HG03354 (cell line): ENCODE data around the gene CSE1L.
"Not testable (repeated sequence)": the region's sequence is repeated elsewhere in the genome, so short reads cannot be mapped to it uniquely, and the experiment has no call there.

Experiments
- ATAC-seq: cut with Tn5 transposase; IDR thresholded peaks from one replicate; pipeline ENCODE4 v1.9.1; 2021; ENCODE audit warnings: mild to moderate bottlenecking; ENCODE audit not compliant: unreplicated experiment, poor library complexity, severe bottlenecking

CSE1L gene

GRCh38 chr20:49112596-49113274 is 66.6 kb downstream of the CSE1L start:
- ATAC-seq = no peak

DNA sequence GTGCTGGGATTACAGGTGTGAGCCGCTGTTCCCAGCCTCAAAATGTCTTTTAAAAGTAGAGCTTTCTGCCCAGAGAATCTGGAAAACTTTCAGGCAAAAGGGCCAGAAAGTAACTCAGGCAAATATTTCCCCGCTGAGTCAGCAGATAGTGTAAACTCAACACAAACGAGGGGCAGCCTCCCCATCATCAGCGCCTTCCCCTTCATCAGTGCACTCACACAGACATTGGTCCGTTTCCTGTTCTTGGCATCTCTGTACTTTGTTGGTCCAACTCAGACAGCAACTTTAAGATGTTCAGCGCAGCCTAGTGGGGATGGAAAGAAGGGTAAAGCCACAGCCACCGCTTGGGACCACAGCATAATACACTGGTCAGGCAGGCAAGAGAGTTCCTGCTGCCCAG is 69.5 kb downstream of the CSE1L start:
- no peak for ATAC-seq

DNA sequence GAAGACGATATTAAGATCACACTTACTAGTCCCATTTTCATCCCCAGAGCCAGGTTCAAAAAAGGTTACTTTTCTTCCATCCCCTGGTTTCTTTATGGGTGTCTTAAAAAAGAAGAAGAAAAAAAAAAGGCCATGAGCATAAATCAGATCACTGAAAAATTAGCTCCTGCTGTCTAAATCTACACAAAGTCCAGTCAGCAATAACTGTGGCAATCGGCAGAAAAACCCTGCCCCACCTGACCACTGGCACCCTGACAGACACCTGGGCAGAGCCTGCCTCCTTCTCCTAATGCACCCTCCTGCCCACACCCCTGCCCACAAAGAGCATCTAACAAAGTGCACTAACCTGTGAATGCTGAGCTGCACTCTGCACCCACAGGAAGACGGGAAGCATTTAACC is 72.2 kb downstream of the CSE1L start:
- ATAC-seq = no peak

DNA sequence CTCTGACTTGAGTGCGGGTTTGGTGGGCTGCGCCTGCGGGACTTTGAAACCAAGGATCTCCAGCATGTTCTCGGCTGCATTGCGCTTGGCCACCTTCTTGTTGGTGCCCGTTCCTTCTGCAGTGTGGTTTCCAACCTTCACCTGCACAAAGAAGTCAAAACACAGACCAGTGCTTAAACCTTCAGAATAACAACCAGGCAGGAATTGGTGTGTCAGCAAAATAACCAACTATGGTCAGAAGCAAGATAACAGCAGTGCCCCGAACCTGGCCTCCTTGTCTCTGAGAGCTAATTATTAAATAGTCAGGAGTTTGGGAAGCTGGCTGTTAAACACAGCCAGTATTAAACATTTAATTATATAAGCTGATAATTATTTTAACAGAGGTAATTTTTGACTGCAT is 73.9 kb downstream of the CSE1L start:
- ATAC-seq = no peak

GRCh38 chr20:49122920-49123319 is 76.8 kb downstream of the CSE1L start:
- ATAC-seq = no peak

- no peak for ATAC-seq
Measured at GRCh38 chr20:49123982-49124381, 77.9 kb downstream of the CSE1L start.

DNA sequence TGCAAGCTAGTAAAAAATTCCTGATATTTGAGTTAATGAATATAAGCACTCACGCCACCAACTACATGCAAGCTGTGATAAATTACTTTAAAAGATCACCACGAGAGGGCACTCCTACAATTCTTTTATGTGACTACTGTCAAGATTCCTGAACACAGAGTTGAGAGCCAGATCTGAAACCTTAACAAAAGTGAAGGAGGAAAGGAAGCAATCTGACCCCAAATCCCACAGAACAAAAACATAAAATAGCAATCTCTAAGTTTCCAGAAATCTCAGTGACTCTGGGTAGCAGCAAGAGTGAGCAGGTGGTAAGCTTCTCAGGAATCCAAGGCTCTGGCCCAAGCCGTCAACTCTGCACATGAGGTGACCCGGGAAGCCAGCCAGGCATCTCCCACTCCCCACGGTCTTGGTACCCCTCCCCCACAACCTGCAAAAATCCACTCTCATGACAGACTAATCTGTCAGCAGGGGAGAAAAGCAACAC is 86.9 kb downstream of the CSE1L start:
- no peak for ATAC-seq

- no peak for ATAC-seq
Measured at GRCh38 chr20:49133571-49133970, 87.5 kb downstream of the CSE1L start.

GRCh38 chr20:49134797-49135196 is 88.7 kb downstream of the CSE1L start:
- ATAC-seq = not testable (repeated sequence)

GRCh38 chr20:49136817-49137571 is 90.9 kb downstream of the CSE1L start:
- ATAC-seq = no peak

DNA sequence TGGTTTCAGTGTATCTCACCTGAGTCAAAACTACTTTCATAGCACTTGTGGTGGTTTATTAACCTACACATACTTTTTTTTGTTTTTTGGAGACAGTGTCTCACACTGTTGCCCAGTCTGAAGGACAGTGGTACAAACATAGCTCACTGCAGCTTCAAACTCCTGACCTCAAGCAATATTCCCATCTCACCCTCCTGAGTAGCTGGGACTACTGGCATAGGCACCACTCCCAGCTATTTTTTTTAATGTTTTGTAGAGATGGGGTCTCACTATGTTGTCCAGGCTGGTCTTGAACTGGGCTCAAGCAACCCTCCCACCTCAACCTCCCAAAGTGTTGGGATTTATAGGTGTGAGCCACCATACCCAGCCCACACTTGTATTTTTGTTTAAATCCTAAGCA is 92.3 kb downstream of the CSE1L start:
- no peak for ATAC-seq

GRCh38 chr20:49140411-49140810 is 94.3 kb downstream of the CSE1L start:
- no peak for ATAC-seq

GRCh38 chr20:49140834-49141233 is 94.7 kb downstream of the CSE1L start:
- no peak for ATAC-seq
